Subcutaneous abdominal adipose tissue (tissue), 5 donors: ENCODE results near the gene TBC1D9.

Source experiments
- H3K27ac ChIP-seq: one replicate; pipeline ENCODE4 v1.7.0; 2013; ENCODE audit warnings: low read depth, mild to moderate bottlenecking, inconsistent platforms, low read length, moderate library complexity
- H3K27me3 ChIP-seq, 5 donors: one replicate each; pipeline ENCODE4 v1.7.0; 2013; ENCODE audit warnings: low read length in 5 of 5, inconsistent platforms in 1 of 5; ENCODE audit not compliant: control insufficient read depth in 5 of 5, insufficient read depth in 4 of 5
- H3K36me3 ChIP-seq, 5 donors: one replicate each; pipeline ENCODE4 v1.7.0; 2013; ENCODE audit warnings: low read length in 5 of 5; ENCODE audit not compliant: control insufficient read depth in 5 of 5, insufficient read depth in 5 of 5
- H3K4me1 ChIP-seq, 5 donors: one replicate each; pipeline ENCODE4 v1.7.0; 2013; ENCODE audit warnings: low read length in 5 of 5, mild to moderate bottlenecking in 3 of 5, moderate library complexity in 1 of 5; ENCODE audit not compliant: control insufficient read depth in 5 of 5, insufficient read depth in 5 of 5
- H3K4me3 ChIP-seq, 5 donors: one replicate each; pipeline ENCODE4 v1.7.0; 2013; ENCODE audit warnings: low read length in 5 of 5, low read depth in 1 of 5
- H3K9ac ChIP-seq, 5 donors: one replicate each; pipeline ENCODE4 v1.7.0; 2013; ENCODE audit warnings: low read length in 5 of 5, mild to moderate bottlenecking in 4 of 5, moderate library complexity in 3 of 5
- H3K9me3 ChIP-seq, 5 donors: one replicate each; pipeline ENCODE4 v1.7.0; 2013; ENCODE audit warnings: low read length in 5 of 5; ENCODE audit not compliant: control insufficient read depth in 5 of 5
- donor health status: healthy.
- donor health status: healthy.
- donor health status: healthy.
- donor health status: healthy.
- donor health status: healthy.

The TBC1D9 gene

GRCh38 chr4:140611854-140612253, 144.3 kb downstream of the TBC1D9 start:
- Histone ChIP-seq H3K9me3 (no peaks in the 10 kb centered on the region), H3K4me1 (peaks cover 0 to 6% (median 5%) of the 10 kb centered on the region in 5 donors), H3K4me3 (no peak overlapping the region), H3K27ac (no peak overlapping the region), H3K9ac (no peak overlapping the region), H3K36me3 (no peaks in the 10 kb centered on the region), H3K27me3 (no peaks in the 10 kb centered on the region)

GRCh38 chr4:140609548-140610425, 146.4 kb downstream of the TBC1D9 start:
- H3K4me3 ChIP-seq, result peak overlapping the region in 1 of 5 donors; percentile 6
- peak overlapping the region in 1 of 5 donors; percentile 17 for H3K9ac ChIP-seq
- no peaks in the 10 kb centered on the region for H3K36me3 ChIP-seq
- no peak overlapping the region for H3K27ac ChIP-seq
- H3K9me3 ChIP-seq, result no peaks in the 10 kb centered on the region
- no peaks in the 10 kb centered on the region for H3K27me3 ChIP-seq
- peaks cover 0 to 6% (median 5%) of the 10 kb centered on the region in 5 donors for H3K4me1 ChIP-seq

GRCh38 chr4:140607852-140608251, 148.3 kb downstream of the TBC1D9 start:
- H3K27ac ChIP-seq, result no peak overlapping the region
- no peaks in the 10 kb centered on the region for H3K27me3 ChIP-seq
- no peak overlapping the region for H3K9ac ChIP-seq
- no peaks in the 10 kb centered on the region for H3K36me3 ChIP-seq
- H3K4me3 ChIP-seq, result no peak overlapping the region
- H3K9me3 ChIP-seq, result no peaks in the 10 kb centered on the region
- H3K4me1 ChIP-seq, result peaks cover 0 to 11% (median 5%) of the 10 kb centered on the region in 5 donors

GRCh38 chr4:140604544-140604943, 151.6 kb downstream of the TBC1D9 start:
- H3K36me3 ChIP-seq, result no peaks in the 10 kb centered on the region

GRCh38 chr4:140603286-140603685, 152.9 kb downstream of the TBC1D9 start:
- Histone ChIP-seq H3K27ac (no peak overlapping the region), H3K4me1 (peaks cover 0 to 6% (median 0%) of the 10 kb centered on the region in 5 donors), H3K4me3 (no peak overlapping the region), H3K27me3 (no peaks in the 10 kb centered on the region), H3K36me3 (no peaks in the 10 kb centered on the region), H3K9ac (no peak overlapping the region), H3K9me3 (no peaks in the 10 kb centered on the region)

More at GRCh38 chr4:140604544-140604943, 151.6 kb downstream of the TBC1D9 start:
- Histone ChIP-seq H3K27me3 (no peaks in the 10 kb centered on the region), H3K9ac (no peak overlapping the region), H3K4me3 (no peak overlapping the region), H3K4me1 (peaks cover 0 to 8% (median 1%) of the 10 kb centered on the region in 5 donors), H3K9me3 (no peaks in the 10 kb centered on the region), H3K27ac (no peak overlapping the region)

GRCh38 chr4:140602714-140603113, 153.5 kb downstream of the TBC1D9 start:
- no peaks in the 10 kb centered on the region for H3K36me3 ChIP-seq
- H3K9ac ChIP-seq, result no peak overlapping the region
- no peak overlapping the region for H3K4me3 ChIP-seq
- no peaks in the 10 kb centered on the region for H3K27me3 ChIP-seq
- no peak overlapping the region for H3K27ac ChIP-seq
- peaks cover 0 to 6% (median 0%) of the 10 kb centered on the region in 5 donors for H3K4me1 ChIP-seq
- H3K9me3 ChIP-seq, result no peaks in the 10 kb centered on the region

GRCh38 chr4:140600408-140600807, 155.8 kb downstream of the TBC1D9 start:
- H3K27ac ChIP-seq, result no peak overlapping the region
- H3K9me3 ChIP-seq, result no peaks in the 10 kb centered on the region
- no peak overlapping the region for H3K4me3 ChIP-seq
- H3K4me1 ChIP-seq, result peaks cover 0 to 6% (median 0%) of the 10 kb centered on the region in 5 donors
- H3K36me3 ChIP-seq, result no peaks in the 10 kb centered on the region
- no peaks in the 10 kb centered on the region for H3K27me3 ChIP-seq
- H3K9ac ChIP-seq, result no peak overlapping the region

GRCh38 chr4:140595065-140595464, 161.1 kb downstream of the TBC1D9 start:
- H3K36me3 ChIP-seq, result no peaks in the 10 kb centered on the region

GRCh38 chr4:140584439-140584838, 171.7 kb downstream of the TBC1D9 start:
- Histone ChIP-seq H3K27ac (no peak overlapping the region), H3K9me3 (no peaks in the 10 kb centered on the region), H3K9ac (no peak overlapping the region), H3K4me3 (no peak overlapping the region), H3K36me3 (no peaks in the 10 kb centered on the region), H3K27me3 (peaks cover 0 to 6% (median 0%) of the 10 kb centered on the region in 5 donors), H3K4me1 (no peaks in the 10 kb centered on the region)

More at GRCh38 chr4:140595065-140595464, 161.1 kb downstream of the TBC1D9 start:
- no peaks in the 10 kb centered on the region for H3K27me3 ChIP-seq
- H3K9ac ChIP-seq, result no peak overlapping the region
- peaks cover 0 to 4% (median 0%) of the 10 kb centered on the region in 5 donors for H3K9me3 ChIP-seq
- no peak overlapping the region for H3K27ac ChIP-seq
- H3K4me1 ChIP-seq, result no peaks in the 10 kb centered on the region
- no peak overlapping the region for H3K4me3 ChIP-seq

- H3K27me3 ChIP-seq, result peaks cover 0 to 21% (median 13%) of the 10 kb centered on the region in 5 donors
- peaks cover 0 to 3% (median 0%) of the 10 kb centered on the region in 5 donors for H3K4me1 ChIP-seq
- H3K27ac ChIP-seq, result no peak overlapping the region
- no peaks in the 10 kb centered on the region for H3K36me3 ChIP-seq
- no peak overlapping the region for H3K9ac ChIP-seq
- H3K9me3 ChIP-seq, result no peaks in the 10 kb centered on the region
- no peak overlapping the region for H3K4me3 ChIP-seq
These were observed 175.1 kb downstream of the TBC1D9 start for GRCh38 chr4:140581078-140581477.
